HCT116 (cell line): ENCODE data around the gene PEF1. TPM values are rescaled to one million over a fixed set of nuclear protein-coding genes. Genes with fewer than 3 reads are reported as not detected.

Experiments
- ATAC-seq: fragments of 200-7000 bp; cut with Tn5 transposase; 2 replicates; pipeline ENCODE4 v1.9.1; 2020; ENCODE audit warnings: mild to moderate bottlenecking, moderate library complexity
- BruUV-seq: library from RNA; stranded (reverse); fragments of 400-500 nt; replicated peaks from 2 replicates; lab custom pipeline; 2021; lab: Mats Ljungman, UMichigan
- CTCF ChIA-PET: fragments of 300-600 bp; sonication (Branson Sonifier 250); formaldehyde crosslinking; loops from one replicate; lab custom pipeline; 2021; ENCODE audit warnings: antibody characterized with exemption; lab: Charles Lee
- POLR2A ChIA-PET: fragments of 300-600, 350-600 bp; sonication (Branson Sonifier 250); formaldehyde crosslinking; loops from one replicate; lab custom pipeline; 2021; ENCODE audit warnings: antibody characterized with exemption; lab: Charles Lee
- RAD21 ChIA-PET, 2 experiments: fragments of 300-600 bp; sonication (Branson Sonifier 250); formaldehyde crosslinking; loops; one replicate each; lab custom pipeline; 2023; ENCODE audit warnings: low total read pairs in 2 of 2; ENCODE audit not compliant: uncharacterized antibody in 2 of 2, unreplicated experiment in 2 of 2, low non-redundant PET in 1 of 2; lab: Charles Lee
- DNase-seq: peaks from one replicate; pipeline ENCODE4 v3.0.0-alpha.2; 2010; ENCODE audit warnings: low read depth, low spot score
- H2AFZ ChIP-seq: fragments of 200-600 bp; shearing (Covaris generic), sonication (generic); 2 replicates; pipeline ENCODE4 v1.6.1; 2017; ENCODE audit warnings: low read depth, mixed run types, mixed read lengths, antibody characterized with exemption, low read length; ENCODE audit not compliant: poor library complexity, severe bottlenecking
- H3K27ac ChIP-seq: 2 replicates; pipeline ENCODE4 v1.5.1; 2012; ENCODE audit warnings: low read depth, low read length
- H3K27me3 ChIP-seq: fragments of 200-600 bp; sonication (generic); 2 replicates; pipeline ENCODE4 v1.6.1; 2016; ENCODE audit warnings: mixed run types, low read length, mixed read lengths; ENCODE audit not compliant: insufficient read depth
- H3K36me3 ChIP-seq, 2 experiments: fragments of 200-500 bp in 1 of 2; fragments of 200-600 bp in 1 of 2; sonication (Bioruptor generic) in 1 of 2; sonication (generic) in 1 of 2; 2 replicates each; pipeline versions ENCODE4 v1.5.1 to v1.6.1; 2014 to 2016; ENCODE audit warnings: low read length in 2 of 2, inconsistent platforms in 1 of 2, mixed read lengths in 1 of 2, mixed run types in 1 of 2; ENCODE audit not compliant: insufficient read depth in 2 of 2, control insufficient read depth in 1 of 2
- H3K4me1 ChIP-seq, 2 experiments: fragments of 200-600 bp in 1 of 2; sonication (generic) in 1 of 2; 2 replicates each; pipeline versions ENCODE4 v1.5.1 to v1.6.1; 2012 to 2017; ENCODE audit warnings: low read length in 2 of 2, inconsistent platforms in 1 of 2, mild to moderate bottlenecking in 1 of 2, mixed read lengths in 1 of 2, mixed run types in 1 of 2, moderate library complexity in 1 of 2; ENCODE audit not compliant: insufficient read depth in 2 of 2, control insufficient read depth in 1 of 2
- H3K4me2 ChIP-seq: fragments of 200-600 bp; sonication (generic); 2 replicates; pipeline ENCODE4 v1.6.1; 2017; ENCODE audit warnings: mixed run types, low read length, mixed read lengths
- H3K4me3 ChIP-seq, 2 experiments: fragments of 200-600 bp in 1 of 2; sonication (generic) in 1 of 2; replicated peaks in 1 of 2; 2 replicates each; pipeline ENCODE4 v1.5.1; 2011 to 2016; ENCODE audit warnings: low read length in 2 of 2, control low read depth in 1 of 2, low read depth in 1 of 2, mild to moderate bottlenecking in 1 of 2, mixed read lengths in 1 of 2, mixed run types in 1 of 2
- H3K79me2 ChIP-seq: fragments of 200-600 bp; sonication (generic); 2 replicates; pipeline ENCODE4 v1.6.1; 2017; ENCODE audit warnings: mild to moderate bottlenecking, mixed run types, low read length, moderate library complexity, mixed read lengths; ENCODE audit not compliant: insufficient read depth
- H3K9ac ChIP-seq: fragments of 200-600 bp; sonication (generic); 2 replicates; pipeline ENCODE4 v1.6.1; 2016; ENCODE audit warnings: low read length, mixed read lengths
- H3K9me2 ChIP-seq: fragments of 200-600 bp; sonication (generic), shearing (Covaris generic); 2 replicates; pipeline ENCODE4 v1.6.1; 2017; ENCODE audit warnings: mixed run types, mild to moderate bottlenecking, moderate library complexity; ENCODE audit not compliant: insufficient read depth
- H3K9me3 ChIP-seq, 2 experiments: fragments of 200-500 bp in 1 of 2; fragments of 200-600 bp in 1 of 2; sonication (Bioruptor generic) in 1 of 2; sonication (generic) in 1 of 2; 2 replicates each; pipeline ENCODE4 v1.6.1; 2014 to 2017; ENCODE audit warnings: low read length in 2 of 2, mixed read lengths in 2 of 2, inconsistent platforms in 1 of 2, low read depth in 1 of 2, mild to moderate bottlenecking in 1 of 2, mixed run types in 1 of 2, moderate library complexity in 1 of 2; ENCODE audit not compliant: control insufficient read depth in 1 of 2, insufficient read depth in 1 of 2
- H4K20me1 ChIP-seq: fragments of 200-600 bp; sonication (generic), shearing (Covaris generic); 2 replicates; pipeline ENCODE4 v1.6.1; 2017; ENCODE audit warnings: mixed run types, mild to moderate bottlenecking, moderate library complexity; ENCODE audit not compliant: insufficient read depth
- ELF1 ChIP-seq: IDR thresholded peaks from 2 replicates; pipeline ENCODE4 v1.6.1; 2012; ENCODE audit warnings: low read depth, borderline replicate concordance
- EZH2 ChIP-seq: fragments of 200-600 bp; sonication (generic); IDR thresholded peaks from 2 replicates; pipeline ENCODE4 v1.6.1; 2017; ENCODE audit warnings: antibody characterized with exemption, mixed run types
- SP1 ChIP-seq: IDR thresholded peaks from 2 replicates; pipeline ENCODE4 v1.6.1; 2012; ENCODE audit warnings: low read depth
- intact Hi-C: fragments of 100-400 bp; cut with micrococcal nuclease; formaldehyde crosslinking; loops from 2 replicates; pipeline ENCODE4 v1.10.0; 2022
- total RNA-seq: library from RNA; stranded (reverse); gene quantifications from one replicate; pipeline ENCODE4 v1.2.1, GENCODE V29; 2021; ENCODE audit not compliant: unreplicated experiment
- TF ChIP-seq, protein P1 (sequence below), 3 experiments: fragments of 200-600 bp in 1 of 3; sonication (generic) in 1 of 3; IDR thresholded peaks in 2 of 3; conservative IDR thresholded peaks in 1 of 3; 2 replicates each; pipeline ENCODE4 v1.5.1; 2012 to 2017; ENCODE audit warnings: low read depth in 2 of 3, low read length in 2 of 3, antibody characterized with exemption in 1 of 3, borderline replicate concordance in 1 of 3, control low read depth in 1 of 3, mild to moderate bottlenecking in 1 of 3, mixed read lengths in 1 of 3, mixed run types in 1 of 3, moderate library complexity in 1 of 3; ENCODE audit not compliant: insufficient read depth in 1 of 3
- TF ChIP-seq, protein P2 (sequence below): IDR thresholded peaks from 2 replicates; pipeline ENCODE4 v1.6.1; 2012
- TF ChIP-seq, protein P3 (sequence below): IDR thresholded peaks from 2 replicates; pipeline ENCODE4 v1.6.1; 2011; ENCODE audit warnings: mild to moderate bottlenecking, low read length, moderate library complexity; ENCODE audit not compliant: insufficient replicate concordance; ENCODE audit errors: extremely low read depth

Gene PEF1
- total RNA-seq, 1 experiment from 2014 or later, result 37.6 TPM

DNA sequence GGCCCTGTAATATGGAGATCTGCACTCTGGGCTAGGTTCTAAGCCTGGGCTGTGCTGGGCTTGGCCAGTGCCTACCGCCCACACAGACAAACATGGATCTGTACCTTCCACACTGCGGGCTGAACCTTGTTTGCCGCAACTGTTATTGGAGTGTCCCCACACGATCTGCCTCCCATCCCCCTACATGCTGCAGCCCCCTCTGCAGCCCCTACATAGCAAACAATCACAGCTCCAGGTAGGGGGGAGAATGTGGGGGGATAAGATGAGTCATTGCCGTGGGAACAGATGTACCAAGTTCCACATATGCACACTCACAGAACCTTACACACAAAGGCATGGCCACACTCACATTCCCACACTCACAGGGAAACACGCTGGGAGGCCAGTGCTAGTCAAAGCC lies 29.3 kb downstream of the PEF1 start (continued):
- no peak for TF ChIP-seq EZH2
- TF ChIP-seq SP1, result no peak
- TF ChIP-seq, protein P1, sequence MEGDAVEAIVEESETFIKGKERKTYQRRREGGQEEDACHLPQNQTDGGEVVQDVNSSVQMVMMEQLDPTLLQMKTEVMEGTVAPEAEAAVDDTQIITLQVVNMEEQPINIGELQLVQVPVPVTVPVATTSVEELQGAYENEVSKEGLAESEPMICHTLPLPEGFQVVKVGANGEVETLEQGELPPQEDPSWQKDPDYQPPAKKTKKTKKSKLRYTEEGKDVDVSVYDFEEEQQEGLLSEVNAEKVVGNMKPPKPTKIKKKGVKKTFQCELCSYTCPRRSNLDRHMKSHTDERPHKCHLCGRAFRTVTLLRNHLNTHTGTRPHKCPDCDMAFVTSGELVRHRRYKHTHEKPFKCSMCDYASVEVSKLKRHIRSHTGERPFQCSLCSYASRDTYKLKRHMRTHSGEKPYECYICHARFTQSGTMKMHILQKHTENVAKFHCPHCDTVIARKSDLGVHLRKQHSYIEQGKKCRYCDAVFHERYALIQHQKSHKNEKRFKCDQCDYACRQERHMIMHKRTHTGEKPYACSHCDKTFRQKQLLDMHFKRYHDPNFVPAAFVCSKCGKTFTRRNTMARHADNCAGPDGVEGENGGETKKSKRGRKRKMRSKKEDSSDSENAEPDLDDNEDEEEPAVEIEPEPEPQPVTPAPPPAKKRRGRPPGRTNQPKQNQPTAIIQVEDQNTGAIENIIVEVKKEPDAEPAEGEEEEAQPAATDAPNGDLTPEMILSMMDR (IDR thresholded peaks at IDR 0.05 in 2 of 3, conservative IDR thresholded peaks at IDR 0.05 in 1 of 3; ENCODE audit: borderline replicate concordance in 1 of 3, insufficient read depth in 1 of 3, low read depth in 2 of 3, low read length in 2 of 3), result no peak
- no peak for TF ChIP-seq ELF1
- TF ChIP-seq, protein P2, sequence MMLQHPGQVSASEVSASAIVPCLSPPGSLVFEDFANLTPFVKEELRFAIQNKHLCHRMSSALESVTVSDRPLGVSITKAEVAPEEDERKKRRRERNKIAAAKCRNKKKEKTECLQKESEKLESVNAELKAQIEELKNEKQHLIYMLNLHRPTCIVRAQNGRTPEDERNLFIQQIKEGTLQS, result no peak

DNA sequence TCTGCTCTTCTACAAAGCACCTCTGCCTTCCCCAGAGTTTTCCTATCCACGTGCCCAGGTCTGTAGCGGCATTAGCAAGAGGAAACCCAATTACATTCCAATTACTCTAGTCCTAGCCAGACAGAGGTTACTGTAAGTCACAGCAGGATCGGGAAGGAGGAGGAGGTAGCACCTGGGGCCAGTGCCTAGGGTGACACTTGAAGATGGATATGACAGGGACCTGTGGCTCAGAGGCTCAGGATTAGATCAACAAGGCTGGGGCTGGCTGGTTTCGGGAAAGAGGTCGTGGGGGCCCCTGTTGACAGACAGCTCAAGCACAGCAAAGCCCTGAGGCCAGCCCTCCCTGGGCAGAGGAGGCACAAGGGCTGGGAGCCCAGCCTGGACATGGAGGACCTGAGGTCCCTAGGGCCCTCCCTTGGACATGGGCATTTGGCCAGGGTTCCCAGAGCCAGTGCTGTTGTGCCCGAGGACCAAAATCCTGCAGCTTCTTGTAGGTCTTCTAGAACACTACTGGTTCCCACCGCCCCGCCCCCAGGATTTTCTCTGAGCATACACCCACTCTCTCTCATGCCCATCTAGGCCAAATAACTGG lies 30.2 kb downstream of the PEF1 start:
- no peak overlapping the region for H2AFZ ChIP-seq
- no peak overlapping the region for H3K4me2 ChIP-seq
- no peaks in the 10 kb centered on the region for H4K20me1 ChIP-seq
- no peaks in the 10 kb centered on the region for H3K79me2 ChIP-seq
- no peaks in the 10 kb centered on the region for H3K9me3 ChIP-seq
- ATAC-seq, result no peak
- TF ChIP-seq, protein P3, sequence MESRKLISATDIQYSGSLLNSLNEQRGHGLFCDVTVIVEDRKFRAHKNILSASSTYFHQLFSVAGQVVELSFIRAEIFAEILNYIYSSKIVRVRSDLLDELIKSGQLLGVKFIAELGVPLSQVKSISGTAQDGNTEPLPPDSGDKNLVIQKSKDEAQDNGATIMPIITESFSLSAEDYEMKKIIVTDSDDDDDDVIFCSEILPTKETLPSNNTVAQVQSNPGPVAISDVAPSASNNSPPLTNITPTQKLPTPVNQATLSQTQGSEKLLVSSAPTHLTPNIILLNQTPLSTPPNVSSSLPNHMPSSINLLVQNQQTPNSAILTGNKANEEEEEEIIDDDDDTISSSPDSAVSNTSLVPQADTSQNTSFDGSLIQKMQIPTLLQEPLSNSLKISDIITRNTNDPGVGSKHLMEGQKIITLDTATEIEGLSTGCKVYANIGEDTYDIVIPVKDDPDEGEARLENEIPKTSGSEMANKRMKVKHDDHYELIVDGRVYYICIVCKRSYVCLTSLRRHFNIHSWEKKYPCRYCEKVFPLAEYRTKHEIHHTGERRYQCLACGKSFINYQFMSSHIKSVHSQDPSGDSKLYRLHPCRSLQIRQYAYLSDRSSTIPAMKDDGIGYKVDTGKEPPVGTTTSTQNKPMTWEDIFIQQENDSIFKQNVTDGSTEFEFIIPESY, result no peak
- TF ChIP-seq, all 23 proteins: peak for 0
- CTCF ChIA-PET, result no interaction called here
- H3K36me3 ChIP-seq, result no peaks in the 10 kb centered on the region
- H3K27ac ChIP-seq, result no peak overlapping the region
- RAD21 ChIA-PET, result no interaction called here
- no TSS peak for BruUV-seq
- H3K9me2 ChIP-seq, result no peaks in the 10 kb centered on the region
- H3K27me3 ChIP-seq, result no peaks in the 10 kb centered on the region
- POLR2A ChIA-PET, result no interaction called here
- H3K9ac ChIP-seq, result no peak overlapping the region
- intact Hi-C loops, result no loop called here
- H3K4me3 ChIP-seq, result no peak overlapping the region
- no peak for DNase-seq
- H3K4me1 ChIP-seq, result no peaks in the 10 kb centered on the region
